Stimulated activated CD8-positive, alpha-beta memory T cell treated with anti-CD3 and anti-CD28 coated beads, Interleukin-15, amount 100 ng/mL, for 1 hour (primary cell): ENCODE results near the gene PIP5K1A.
A peak's percentile ranks its signal among the peaks of the same experiment; 100 is the strongest.
"Not testable (repeated sequence)": the region's sequence is repeated elsewhere in the genome, so short reads cannot be mapped to it uniquely, and the experiment has no call there.

Experiments
- DNase-seq: peaks from one replicate; pipeline ENCODE4 v3.0.0-alpha.2; 2020; ENCODE audit warnings: low read depth

Gene PIP5K1A

DNA sequence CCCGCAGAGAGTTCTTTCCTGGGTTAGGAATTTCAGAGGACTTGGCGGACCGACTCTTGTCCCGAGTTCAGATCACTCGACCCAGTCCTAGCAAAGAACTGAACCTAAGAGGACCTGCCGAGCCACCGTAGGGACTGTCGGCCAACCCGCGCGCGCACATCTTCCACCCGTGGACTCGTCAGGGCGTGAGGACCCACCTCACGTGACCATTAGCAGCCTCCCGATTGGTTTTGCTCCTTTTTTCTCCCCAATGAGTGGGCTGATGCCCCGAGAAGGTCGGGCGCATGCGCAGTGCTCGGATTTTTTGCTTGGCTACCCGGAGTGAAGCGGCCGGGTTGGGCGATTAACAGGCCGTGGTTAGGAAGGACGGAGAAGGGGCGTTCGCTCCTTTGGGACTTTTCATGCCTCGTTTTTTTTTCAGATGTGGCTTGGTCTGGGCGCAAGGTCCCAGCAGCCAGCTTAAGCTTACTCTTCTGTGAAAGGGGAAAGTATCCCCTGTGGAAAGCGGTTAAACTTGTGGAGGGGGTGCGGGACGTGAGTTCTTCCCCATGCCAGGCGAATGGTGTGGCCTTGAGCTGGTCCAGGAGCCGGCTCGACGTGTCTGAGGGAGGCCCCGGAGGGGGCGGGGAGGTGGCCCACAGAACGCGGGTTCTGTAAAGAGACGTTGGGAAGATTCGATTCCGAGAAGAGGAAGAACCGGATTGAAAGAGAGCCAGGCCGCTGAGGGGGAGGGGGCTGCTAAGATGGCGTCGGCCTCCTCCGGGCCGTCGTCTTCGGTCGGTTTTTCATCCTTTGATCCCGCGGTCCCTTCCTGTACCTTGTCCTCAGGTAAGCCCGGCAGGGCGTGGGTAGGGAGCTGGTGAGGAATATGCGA lies at the start of gene PIP5K1A:
PIP5K1A (plus strand) TSS at position 299 of the 874 bp plus-strand sequence; CDS start at position 744, 445 bp downstream.
- DNase-seq, result peak; percentile 99

GRCh38 chr1:151156515-151156819 lies 41.9 kb upstream of the PIP5K1A start, which contains the start of gene TNFAIP8L2:
TNFAIP8L2 (plus strand) TSS chr1:151156649; CDS start chr1:151158698, 2,049 bp downstream.
- peak; percentile 64 for DNase-seq

DNA sequence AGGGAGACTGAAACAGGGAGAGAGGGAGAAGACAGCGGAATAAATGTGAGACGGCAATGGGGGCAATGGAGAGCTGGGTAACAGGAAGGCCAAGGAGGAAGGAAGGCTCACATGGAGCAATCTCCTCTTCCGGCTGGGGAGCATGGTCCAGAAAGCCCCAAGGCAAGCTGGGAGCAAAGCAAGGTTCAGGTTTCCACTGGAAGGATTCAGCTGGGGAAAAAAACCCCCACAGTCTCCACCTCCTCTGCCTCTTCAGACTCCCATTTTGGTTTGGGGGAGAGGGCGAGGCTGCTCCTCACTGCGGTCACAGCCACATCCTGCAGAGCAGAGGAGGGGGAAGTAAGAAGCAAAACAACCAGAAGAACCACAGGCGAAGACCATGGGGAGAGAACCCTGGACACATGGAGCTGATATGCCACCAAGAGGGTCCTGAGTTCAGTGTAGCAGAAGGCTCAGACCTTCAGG lies 41.3 kb upstream of the PIP5K1A start:
- DNase-seq, result peak; percentile 20

- no peak for DNase-seq
Observed at GRCh38 chr1:151158326-151158725, 40.0 kb upstream of the PIP5K1A start.

- DNase-seq, result no peak
Observed at GRCh38 chr1:151158751-151159251, 39.6 kb upstream of the PIP5K1A start.

DNA sequence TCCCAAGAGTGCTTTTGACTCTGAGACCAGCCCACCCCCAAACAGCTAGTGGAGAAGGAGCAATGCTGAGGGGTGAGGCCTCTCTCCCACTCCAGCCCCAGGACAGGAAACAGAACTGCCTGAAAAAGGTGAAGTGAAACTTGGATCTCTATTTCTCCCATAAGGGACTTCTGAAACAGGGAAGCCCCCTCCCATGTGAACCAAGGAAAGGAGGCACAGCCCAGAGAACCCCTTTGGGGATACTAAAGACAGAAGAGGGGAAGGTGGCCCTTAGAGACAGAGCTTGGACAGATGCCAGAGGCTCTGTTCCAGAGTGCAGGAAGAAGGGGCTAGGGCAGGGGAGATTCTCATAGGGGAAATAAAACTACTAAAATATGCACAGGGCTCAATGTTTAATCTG lies 39.0 kb upstream of the PIP5K1A start:
- no peak for DNase-seq

DNA sequence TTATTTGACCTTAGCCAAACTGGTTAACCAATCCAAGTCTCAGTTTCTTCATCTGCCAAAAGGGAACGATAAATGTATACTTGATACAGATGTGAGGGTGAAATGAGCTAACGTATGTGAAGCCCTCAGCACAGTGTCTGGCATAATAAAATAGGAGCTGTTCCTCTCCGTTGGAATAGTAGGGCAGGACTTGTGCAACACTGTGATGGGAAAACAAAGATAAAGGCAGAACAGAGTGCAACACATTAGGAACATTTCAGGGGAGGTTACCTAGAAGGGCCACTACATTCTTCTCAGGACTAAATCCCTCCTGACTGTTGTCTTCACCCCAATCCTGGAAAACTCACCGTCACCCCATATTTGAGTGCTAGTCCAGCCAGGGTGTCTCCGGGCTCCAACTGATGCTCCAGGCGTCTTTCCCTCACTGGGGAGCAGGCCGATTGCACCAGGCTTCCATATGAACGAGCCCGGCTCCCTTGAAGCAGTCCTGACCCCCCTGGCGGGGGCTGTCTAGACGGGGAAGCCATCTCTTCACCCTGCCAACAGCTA lies 33.5 kb upstream of the PIP5K1A start:
- no peak for DNase-seq

DNA sequence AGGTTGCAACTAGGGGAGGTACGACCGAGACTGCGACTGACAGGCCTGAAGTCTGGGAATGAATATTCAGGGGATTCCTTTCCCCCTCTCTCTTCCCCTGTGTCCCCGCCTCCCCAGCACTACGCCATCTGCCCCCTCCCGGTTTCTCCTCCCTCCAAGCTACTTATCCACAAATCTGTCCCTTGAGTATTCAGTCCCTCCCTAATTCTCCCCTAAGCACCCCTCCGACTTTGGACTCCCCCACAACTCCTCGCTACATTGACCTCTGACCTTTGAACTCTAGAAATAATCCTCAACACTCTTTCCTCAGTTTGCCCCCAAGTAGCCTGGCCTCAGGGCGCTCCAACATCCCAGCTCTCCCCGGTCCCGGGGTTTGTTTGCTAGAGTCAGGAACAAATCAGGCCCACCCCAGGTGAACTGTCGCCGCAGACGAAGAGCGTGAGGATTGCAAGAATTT lies 33.0 kb upstream of the PIP5K1A start:
- DNase-seq, result no peak

- peak; percentile 88 for DNase-seq
Observed at GRCh38 chr1:151165738-151166504, 32.4 kb upstream of the PIP5K1A start, which contains the start of the genes LYSMD1 and SCNM1. LYSMD1 (minus strand) TSS chr1:151165902; CDS start chr1:151165258, 644 bp downstream. SCNM1 (plus strand) TSS chr1:151166144; CDS start chr1:151166153, 9 bp downstream.

GRCh38 chr1:151166505-151166956 lies 31.8 kb upstream of the PIP5K1A start:
- no peak for DNase-seq

- DNase-seq, result no peak
Observed at GRCh38 chr1:151167116-151167515, 31.2 kb upstream of the PIP5K1A start.

DNA sequence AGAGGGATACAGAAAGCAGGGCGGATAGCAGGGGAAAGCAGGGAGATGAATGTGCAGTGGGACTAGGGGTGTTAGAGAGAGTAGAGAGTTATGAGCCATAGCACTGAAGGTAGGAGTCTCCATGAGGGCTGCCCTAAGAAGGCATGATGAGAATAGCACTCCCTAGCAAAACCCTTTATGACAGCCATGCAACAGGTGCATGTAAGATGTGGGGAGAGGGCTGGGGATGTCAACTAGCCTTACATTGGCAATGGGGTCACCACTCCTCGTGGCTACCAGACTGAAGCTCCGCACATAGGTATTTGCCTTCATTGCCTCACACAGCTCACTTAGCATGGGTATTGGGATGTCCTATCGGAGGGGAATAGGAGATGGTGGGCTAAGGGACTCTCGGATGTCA lies 27.2 kb upstream of the PIP5K1A start:
- DNase-seq, result no peak

DNA sequence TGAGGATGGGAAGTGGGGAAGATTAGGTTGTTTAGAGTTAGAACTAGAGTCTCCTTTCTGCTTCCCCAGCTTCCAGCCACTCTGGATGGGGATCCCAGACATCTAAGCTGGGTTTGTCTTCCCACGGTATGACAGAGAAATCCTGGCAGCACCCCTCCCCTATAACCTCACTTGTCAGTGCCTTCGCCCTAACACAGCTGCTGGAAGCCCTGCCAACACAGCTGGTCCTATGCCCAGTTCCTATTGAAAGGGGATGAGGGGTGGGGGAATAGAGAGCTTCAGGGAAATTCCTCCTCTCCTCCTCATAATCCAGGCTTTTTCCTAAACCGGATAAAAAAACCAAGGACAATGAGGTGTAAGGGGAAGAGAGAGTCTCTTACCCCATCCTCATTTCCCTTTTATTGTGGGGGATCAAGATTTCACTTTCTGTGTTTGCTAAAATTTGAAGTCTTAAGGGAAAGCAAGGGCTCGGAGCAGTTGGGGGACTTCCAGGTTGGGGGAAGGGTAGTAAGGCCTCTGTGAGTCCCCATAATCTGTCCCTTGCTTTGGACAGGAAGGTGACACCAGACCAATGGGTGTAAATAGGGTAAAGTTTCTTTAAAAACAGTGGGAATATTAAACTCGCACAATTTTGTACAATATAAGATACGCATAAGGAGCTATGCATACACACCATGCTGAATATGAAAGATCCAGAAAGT lies 23.2 kb upstream of the PIP5K1A start:
- DNase-seq, result no peak

DNA sequence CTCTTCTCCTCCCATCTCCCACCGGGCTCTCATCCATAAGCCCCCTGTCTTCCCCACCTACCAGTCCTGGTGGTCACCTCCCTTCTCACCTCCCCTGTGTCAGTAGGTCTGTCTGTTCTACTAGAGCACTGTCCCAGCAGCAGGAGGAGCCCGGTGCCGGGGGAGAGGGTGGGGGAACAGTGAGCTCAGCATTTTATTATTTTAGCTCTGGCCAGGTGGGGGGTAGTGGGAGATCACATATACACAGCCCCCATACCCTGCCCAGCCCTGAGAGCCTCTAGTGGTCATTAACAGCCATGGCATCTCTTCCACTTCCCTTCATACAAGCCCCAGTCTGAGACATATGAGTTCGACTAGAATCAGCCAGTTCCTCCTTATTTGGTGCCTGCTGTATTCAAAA lies 22.5 kb upstream of the PIP5K1A start, which contains the start of gene TMOD4:
TMOD4 (minus strand) TSS at position 119 of the 400 bp plus-strand sequence. CDS start 1,106 bp downstream, outside the sequence.
- DNase-seq, result no peak

GRCh38 chr1:151176514-151177045 lies 21.8 kb upstream of the PIP5K1A start:
- no peak for DNase-seq

- no peak for DNase-seq
Observed at GRCh38 chr1:151184211-151184610, 14.1 kb upstream of the PIP5K1A start.

GRCh38 chr1:151187205-151187604 lies 11.1 kb upstream of the PIP5K1A start:
- DNase-seq, result no peak

GRCh38 chr1:151188667-151189066 lies 9.7 kb upstream of the PIP5K1A start:
- DNase-seq, result not testable (repeated sequence)

- peak; percentile 64 for DNase-seq
Observed at GRCh38 chr1:151189637-151190445, 8.5 kb upstream of the PIP5K1A start, which contains the start of gene VPS72. VPS72 (minus strand) TSS chr1:151190197; CDS start chr1:151190121, 76 bp downstream.

DNA sequence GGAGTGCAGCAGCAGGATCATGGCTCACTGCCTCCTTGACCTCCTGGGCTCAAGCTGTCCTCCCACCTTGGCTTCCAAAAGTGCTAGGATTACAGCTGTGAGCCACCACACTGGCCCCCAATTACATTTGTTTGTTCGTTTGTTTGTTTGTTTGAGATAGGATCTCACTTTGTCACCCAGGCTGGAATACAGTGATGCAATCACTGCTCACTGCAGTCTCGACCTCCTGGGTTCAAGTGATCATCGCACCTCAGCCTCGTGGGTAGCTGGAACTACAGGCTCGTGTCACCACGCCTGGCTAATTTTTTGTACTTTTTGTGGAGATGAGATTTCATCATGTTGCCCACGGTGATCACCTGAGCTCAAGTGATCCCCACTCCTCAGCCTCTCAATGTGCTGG lies 6.3 kb upstream of the PIP5K1A start:
- no peak for DNase-seq
